ENCODE results near the gene SARS1.
A peak's percentile ranks its signal among the peaks of the same experiment; 100 is the strongest.

Gene SARS1

GRCh38 chr1:109204484-109204883 is 9.2 kb upstream of the SARS1 start:
- no peak overlapping the region for H3K27ac ChIP-seq
- TF ChIP-seq, protein P1, sequence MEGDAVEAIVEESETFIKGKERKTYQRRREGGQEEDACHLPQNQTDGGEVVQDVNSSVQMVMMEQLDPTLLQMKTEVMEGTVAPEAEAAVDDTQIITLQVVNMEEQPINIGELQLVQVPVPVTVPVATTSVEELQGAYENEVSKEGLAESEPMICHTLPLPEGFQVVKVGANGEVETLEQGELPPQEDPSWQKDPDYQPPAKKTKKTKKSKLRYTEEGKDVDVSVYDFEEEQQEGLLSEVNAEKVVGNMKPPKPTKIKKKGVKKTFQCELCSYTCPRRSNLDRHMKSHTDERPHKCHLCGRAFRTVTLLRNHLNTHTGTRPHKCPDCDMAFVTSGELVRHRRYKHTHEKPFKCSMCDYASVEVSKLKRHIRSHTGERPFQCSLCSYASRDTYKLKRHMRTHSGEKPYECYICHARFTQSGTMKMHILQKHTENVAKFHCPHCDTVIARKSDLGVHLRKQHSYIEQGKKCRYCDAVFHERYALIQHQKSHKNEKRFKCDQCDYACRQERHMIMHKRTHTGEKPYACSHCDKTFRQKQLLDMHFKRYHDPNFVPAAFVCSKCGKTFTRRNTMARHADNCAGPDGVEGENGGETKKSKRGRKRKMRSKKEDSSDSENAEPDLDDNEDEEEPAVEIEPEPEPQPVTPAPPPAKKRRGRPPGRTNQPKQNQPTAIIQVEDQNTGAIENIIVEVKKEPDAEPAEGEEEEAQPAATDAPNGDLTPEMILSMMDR (conservative IDR thresholded peaks at IDR 0.05), result no peak

DNA sequence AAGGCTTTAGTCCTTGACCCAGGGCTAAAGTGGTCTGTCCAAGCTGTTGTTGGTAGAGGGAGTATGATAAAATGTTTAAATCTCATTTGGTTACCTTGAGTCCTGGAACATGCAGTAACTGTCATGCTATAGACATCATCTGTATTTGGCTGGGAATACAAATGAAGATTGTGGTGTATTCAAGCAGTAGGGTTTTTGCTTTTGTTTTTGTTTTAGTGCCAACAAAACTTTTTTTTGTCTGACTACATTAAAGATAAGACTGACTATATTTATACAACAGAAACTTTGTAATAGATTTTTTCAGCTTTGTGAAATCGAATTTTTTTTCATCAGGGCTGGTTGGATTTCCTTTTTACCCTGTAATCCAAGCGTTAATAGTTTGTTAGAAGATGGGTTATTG is 7.4 kb upstream of the SARS1 start:
- no peak overlapping the region for H3K27ac ChIP-seq
- TF ChIP-seq, protein P1 (conservative IDR thresholded peaks at IDR 0.05), result no peak

DNA sequence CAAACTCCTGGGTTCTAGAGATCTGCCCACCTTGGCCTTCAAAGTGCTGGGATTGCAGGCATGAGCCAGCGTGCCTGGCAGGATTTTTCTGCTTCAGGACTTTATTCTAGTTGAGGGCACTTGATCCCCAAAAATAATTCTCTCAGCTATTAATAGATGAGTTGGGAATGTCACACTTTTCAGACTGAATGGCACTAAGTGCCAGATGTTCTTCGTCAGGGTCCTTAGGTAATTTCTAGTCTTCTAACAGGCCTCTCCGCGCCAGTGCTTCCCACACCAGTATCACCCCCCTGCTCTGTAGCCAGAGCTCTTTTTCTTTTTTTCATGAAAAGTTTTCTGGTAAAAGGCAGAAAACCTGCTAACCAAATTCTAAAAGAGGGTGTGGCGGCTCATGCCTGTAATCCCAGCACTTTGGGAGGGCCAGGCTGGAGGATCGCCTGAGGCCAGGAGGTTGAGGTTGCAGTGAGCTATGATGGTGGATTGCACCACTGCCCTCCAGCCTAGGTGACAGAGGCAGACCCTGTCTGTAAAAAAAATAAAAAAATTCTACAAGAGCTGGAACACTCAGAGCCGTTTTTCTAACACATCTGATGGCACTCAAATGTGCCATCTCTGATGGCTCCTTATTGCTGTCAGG is 6.1 kb upstream of the SARS1 start:
- H3K27ac ChIP-seq, result no peak overlapping the region
- TF ChIP-seq, protein P1 (conservative IDR thresholded peaks at IDR 0.05), result no peak

DNA sequence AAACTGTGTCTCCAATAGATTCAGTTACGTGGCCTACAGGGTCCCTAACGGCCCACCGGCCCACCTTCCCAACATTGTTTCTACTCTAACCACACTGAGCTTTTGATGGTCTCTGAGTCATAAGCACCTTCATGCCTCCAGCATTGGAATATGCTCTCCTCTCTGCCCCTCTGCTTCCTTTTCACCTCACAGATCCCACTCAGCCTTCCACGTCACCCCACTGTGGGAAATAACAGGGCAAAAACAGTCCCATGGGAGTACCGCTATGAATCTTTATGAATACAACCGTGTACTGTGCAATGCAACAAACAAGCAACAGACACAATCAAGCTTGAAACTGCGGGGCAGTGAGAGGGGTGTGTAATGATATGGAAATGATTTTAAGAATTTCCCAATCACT is 5.3 kb upstream of the SARS1 start:
- no peak overlapping the region for H3K27ac ChIP-seq
- TF ChIP-seq, protein P1 (conservative IDR thresholded peaks at IDR 0.05), result no peak

GRCh38 chr1:109208836-109209463 is 4.8 kb upstream of the SARS1 start:
- no peak overlapping the region for H3K27ac ChIP-seq
- TF ChIP-seq, protein P1 (conservative IDR thresholded peaks at IDR 0.05), result no peak

DNA sequence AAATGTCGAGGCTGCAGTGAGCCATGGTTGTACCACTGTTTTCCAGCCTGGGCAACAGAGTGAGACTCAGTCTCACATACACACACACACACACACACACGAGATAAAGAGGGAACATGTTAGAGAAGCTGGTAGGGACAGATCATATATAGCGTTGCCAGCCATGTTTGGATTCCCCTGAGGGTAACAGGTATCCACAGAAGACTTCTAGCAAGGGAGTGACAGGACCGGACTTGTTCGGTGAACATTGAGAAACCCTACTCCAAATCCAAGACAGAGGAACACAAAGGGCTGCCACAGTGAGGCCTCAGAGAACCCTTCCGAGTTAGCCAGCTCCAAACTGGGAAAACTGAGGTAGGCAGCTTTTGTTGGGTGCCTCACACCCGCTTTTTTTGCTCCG is 3.7 kb upstream of the SARS1 start:
- TF ChIP-seq, protein P1 (conservative IDR thresholded peaks at IDR 0.05), result no peak
- no peak overlapping the region for H3K27ac ChIP-seq

DNA sequence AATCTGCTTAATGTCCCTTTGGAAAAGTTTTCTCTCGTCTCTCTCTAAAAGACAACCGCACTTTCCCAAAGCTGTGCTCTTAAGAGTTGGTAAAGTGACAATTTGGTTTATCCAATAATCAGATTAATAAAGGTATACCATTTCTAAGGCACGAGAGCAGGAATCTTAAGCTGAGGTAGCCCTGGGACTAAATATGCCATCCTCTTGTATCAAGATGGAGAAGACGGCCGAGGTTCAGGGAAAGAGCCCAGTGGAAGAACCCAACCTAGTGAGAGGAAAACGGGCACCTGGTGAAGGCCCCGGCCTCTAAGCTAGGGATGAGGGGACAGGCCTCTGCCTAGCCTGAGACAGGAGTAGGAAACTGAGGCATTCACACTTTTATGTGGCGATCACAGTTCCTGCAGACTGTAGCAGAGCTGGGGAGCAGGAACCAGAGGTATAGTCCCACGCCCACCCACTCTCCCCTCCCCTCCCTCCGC is 334 bp upstream of the SARS1 start:
- H3K27ac ChIP-seq, result peak overlapping the region; percentile 86
- TF ChIP-seq, protein P1 (conservative IDR thresholded peaks at IDR 0.05), result no peak
